HPDE6-E6E7 (cell line): Measurements from ENCODE around the gene TSG101.

ENCODE experiments used
- DNase-seq: peaks from one replicate; pipeline ENCODE4 v3.0.0; 2011; ENCODE audit warnings: missing footprints; ENCODE audit errors: extremely low spot score

Gene TSG101

DNA sequence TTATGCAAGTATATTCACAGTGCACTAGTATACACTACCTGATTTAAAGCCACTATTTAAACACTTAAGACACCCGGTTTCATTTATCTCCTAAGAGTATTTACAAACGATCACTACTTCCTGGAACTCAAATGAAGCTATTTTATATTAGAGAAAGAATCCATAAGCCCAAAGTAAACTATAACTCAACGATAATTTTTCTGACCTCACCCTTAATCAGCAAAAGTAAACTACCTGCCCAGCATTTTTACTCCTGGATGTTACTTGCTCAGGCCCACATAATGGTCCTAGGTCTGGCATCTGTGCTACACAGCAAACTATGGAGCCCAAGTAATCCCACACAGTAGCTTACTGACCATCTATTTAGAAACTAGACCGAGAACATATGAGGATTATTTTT lies 33.4 kb downstream of the TSG101 start:
- no peak for DNase-seq

DNA sequence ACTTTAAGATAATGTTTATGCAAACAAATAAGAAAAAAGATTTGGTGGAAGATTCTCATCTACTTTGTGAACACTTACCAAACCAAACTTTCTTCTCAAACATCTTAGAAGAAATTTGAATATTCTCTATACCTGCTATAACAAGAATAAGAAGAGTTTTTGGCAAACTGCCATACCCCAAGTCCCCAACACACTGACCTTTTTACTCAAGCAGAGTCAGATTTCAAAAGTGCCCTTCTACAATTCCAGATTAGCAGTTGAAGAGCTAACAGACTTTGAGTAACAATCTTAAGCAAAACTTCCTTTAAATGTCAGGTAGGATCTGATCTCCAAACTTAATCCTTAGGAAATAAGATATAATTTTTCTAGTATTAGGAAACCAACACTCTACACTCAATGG lies 33.9 kb downstream of the TSG101 start:
- DNase-seq = no peak

DNA sequence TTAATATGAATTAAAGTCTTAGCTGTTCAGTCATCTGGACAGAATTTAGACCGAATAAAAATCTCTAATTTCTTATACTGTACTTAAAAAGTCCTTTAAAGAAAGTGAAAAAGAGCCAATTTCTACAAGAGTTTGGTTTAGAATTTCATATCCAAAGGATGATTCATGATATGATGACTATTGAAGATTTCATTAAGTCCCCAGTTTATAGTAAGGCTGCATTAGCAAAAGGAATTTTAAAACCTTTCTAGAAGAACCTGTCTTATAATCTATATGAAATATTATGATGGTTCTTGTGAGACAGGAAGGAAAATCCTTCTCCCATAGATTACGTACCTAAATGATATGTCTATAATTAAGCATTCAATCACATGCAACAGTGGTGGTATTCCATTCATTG lies 34.8 kb downstream of the TSG101 start:
- no peak for DNase-seq

DNA sequence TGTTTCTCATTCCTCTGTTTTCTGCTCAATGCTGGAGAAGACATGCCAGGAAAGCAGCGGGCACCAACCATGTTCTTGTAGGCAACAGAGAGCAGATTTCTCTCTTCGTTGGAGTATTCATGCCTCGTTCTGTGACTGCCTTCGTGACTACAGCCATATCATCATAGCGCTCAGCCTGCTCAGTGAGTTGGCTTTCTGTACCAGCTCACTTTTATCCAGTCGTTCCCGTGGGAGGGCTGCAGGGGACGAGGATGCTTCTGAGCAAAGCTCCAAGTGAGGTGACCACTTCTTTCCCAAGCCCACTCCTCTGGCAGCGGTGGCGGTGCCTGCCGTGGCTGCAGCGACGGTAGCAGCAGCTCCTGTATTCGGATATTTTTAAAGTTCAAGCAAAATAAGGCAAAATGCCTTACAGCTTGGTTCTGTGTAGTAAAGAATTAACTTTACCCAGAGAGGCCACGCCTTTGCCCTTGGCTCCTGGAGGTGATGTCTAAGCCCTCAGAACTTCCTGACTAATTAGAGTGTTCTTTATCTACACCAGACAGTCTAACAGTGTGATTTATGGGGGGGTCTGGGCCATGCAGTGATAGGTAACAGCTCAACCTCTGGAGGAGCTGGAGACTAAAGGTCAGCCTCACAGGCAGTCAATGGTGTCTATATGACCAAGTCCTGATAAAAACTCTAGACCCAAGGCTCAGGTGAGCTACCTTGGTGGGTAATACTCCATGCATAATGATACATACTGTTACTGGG lies 35.8 kb downstream of the TSG101 start:
- DNase-seq = no peak

DNA sequence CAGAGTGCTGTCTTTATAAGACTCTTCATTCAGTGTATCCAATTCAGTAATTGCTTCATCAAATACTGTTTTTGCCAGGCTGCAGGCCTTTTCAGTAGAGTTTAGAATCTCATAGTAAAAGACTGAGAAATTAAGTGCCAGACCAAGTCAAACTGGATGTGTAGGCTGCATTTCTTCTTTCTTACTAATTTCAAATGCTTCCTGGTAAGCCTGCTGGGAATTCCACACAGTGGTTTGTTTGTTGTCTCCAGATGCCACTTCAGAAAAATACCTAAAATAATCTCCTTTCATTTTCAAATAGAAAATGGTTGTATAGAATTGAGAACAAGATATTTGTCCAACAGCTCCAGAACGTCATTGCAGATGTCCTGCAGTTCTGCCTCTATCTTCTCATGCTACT lies 36.4 kb downstream of the TSG101 start:
- no peak for DNase-seq

DNA sequence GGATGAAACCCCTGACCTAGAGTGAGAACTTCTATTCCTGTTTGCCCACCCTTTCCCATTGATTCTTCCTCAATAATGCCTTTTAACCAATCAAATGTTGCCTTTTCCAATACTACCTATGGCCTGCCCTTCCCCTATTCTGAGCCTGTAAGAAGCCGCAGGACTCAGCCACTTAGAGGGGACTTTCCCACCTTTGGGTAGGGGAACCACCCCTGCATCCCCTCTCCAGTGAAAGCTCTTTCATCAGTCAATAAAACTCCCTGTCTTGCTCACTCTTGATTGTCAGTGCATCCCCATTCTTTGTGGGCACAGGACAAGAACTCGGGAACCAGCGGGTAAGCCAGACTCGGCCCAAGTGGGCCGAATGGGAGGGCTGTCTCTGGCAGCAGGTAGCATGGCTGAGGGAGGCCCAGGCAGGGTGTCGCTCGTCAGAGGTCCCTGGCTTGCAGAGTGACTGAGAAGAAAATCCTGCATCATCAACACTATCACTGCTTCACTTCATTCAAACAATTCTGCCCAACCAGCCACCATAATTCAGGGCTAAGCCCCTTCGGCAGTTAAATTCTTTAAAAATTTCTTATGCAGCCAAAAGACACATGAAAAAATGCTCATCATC lies 40.7 kb downstream of the TSG101 start:
- DNase-seq = no peak

DNA sequence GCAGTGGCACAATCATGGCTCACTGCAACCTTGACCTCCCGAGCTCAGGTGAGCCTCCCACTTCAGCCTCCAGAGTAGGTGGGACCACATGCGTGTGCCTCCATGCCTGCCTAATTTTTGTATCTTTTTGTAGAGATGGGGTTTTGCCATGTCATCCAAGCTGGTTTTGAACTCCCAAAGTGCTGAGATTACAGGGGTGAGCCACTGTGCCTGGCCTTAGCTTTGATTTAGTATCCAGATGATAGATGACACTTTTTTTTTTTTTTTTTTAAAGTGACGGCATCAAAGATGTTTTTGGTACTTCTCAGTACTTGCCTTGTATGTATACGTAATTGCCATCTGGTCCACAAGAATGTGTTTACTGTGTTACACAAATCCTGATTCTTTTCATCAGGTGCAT lies 47.7 kb downstream of the TSG101 start:
- no peak for DNase-seq

DNA sequence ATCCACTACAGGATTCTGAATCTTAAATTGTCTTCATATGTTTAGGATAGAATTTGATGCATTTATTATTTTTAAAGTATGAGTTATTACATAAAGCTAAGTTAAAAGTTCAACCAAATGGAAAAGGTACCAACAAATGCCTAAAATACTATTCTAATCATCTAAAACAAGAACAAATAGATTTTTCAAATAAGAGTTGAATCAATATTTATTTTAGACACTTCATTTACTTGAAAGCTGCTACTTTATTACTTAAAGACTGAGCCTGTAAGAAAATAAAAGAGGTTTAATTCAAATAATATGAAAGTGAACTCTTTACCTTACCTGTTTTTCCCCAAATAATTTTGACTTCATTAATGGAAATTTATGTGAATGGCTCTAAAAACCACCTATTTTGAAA lies 54.2 kb downstream of the TSG101 start:
- DNase-seq = no peak

DNA sequence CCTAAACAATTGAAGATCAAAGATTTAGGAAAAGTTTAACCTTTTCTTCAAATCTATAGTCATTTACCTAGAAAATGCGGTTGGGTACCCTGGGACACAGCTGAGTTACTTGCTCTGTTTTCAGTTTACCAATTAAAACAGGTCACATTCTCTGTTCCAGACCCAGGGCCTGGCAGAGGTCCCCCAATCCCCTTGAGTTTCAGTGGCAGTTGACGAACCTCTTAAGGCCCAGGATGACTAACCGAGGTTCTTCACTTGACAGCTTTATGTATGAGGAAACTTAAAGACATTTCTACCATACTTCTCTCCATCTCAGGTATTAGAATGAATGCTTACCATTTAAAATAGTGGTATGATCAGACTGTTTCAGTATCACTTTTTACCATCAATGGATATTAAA lies 54.7 kb downstream of the TSG101 start:
- no peak for DNase-seq

DNA sequence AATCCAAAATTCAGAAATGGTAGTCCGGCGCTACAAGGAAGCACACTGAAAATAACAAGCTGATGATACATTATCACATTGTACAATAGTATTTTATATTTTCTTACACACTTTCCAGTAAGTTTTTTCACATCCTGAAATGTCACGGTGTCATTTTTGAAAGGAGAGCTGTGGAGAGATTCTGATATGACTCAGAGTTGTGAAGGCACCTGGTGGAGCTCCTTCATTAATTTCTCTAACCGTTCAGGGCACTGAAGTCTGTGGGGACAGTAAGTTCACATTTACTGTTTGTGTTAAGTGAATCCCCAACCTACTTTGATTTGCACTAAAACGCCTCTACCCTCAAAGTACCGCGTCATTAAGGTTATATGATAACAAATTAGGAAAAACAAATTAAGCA lies 57.8 kb downstream of the TSG101 start:
- DNase-seq = no peak

DNA sequence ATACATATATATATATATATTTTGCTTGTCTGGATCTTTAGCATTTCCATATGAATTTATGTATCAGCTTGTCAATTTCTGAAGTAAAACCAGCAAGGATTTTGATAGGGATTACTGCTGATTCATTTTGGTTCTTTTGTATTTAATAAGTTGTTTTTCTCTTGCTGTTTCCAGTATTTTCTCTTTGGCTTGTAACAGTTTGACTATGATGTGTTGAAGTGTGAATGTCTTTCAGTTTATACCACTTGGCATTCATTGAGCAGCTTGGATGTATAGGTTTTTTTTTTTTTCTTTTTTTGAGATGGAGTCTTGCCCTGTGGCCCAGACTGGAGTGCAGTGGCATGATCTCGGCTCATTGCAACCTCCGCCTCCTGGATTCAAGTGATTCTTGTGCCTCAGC lies 58.7 kb downstream of the TSG101 start:
- DNase-seq = no peak

DNA sequence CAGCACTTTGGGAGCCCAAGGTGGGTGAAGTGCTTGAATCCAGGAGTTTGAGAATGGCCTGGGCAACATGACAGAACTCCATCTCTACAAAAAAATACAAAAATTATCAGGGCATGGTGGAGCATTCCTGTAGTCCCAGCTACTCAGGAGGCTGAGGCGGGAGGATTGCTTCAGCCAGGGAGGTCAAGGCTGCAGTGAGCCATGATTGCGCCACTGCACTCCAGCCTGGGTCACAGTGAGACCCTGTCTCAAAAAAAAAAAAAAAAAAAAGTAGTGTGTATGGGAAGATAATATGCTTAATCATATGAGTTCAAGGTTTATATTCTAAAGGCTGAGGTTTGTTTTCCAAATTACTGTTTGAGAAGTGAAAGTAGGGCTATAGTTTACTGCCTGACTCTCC lies 60.3 kb downstream of the TSG101 start:
- no peak for DNase-seq

DNA sequence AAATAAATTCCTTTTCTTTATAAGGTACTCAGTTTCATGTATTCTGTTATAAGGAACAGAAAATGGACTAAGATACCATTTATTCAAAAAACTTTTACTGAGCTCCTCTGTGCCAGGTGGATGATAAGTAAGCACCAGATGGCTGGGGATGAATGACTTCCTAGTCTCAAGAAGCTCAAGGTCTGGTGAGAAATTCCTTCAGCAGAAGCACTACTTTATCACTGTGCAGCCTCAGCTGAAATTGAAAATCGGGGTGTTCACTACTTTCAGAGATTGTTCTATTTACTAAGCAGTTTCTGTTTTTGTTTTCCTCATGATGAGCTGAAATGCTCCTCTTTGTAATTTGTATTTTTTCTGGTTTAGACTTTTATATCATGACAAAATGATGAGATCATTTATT lies 63.3 kb downstream of the TSG101 start:
- DNase-seq = no peak

DNA sequence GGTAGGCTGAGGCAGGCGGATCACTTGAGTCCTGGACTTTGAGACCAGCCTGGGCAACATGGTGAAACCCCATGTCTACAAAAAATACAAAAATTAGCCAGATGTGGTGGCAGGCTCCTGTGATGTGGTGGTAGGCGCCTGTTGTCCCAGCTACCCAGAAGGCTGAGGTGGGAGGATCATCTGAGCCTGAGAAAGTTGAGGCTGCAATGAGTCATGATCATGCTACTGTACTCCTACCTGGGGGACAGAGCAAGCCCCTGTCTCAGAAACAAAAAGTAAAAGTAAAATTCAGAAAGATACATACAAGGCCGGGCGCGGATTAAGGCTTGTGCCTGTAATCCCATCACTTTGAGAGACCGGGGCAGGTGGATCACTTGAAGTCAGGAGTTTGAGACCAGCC lies 64.8 kb downstream of the TSG101 start:
- DNase-seq = no peak

DNA sequence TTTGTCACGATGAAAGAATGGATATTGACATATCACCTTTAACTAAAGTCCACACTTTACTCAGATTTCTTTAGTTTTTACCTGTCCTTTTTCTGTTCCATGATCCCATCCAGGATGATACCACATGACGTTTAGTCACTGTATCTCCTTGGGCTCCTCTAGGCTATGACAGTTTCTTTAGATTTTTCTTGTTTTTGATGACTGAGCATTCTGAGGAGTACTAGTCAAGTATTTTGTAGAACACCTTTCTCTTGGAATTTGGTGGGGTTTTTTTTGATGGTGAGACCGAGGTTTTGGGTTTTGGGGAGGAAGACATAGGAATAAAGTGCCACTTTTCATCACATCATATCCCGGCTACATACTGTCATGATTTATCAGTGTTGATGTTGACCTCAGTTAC lies 67.1 kb downstream of the TSG101 start:
- DNase-seq = no peak

DNA sequence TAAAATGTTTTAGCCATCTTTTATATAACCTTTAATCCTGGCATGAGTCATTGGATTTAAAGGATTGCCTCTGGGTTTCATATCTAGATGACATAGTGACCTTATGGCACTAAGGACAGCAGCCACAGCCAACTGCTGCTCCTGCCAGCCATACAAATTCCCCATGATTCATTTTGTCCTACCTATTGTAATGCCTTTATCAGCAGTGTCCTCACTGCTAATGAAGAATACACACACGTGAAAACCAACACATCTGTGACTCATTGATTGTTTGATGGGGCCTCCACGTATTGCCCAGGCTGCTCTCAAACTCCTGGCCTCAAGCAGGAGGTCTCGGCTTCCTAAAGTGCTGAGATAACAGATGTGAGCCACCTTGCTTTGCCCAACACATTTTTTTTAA lies 69.3 kb downstream of the TSG101 start:
- DNase-seq = peak; percentile 12

DNA sequence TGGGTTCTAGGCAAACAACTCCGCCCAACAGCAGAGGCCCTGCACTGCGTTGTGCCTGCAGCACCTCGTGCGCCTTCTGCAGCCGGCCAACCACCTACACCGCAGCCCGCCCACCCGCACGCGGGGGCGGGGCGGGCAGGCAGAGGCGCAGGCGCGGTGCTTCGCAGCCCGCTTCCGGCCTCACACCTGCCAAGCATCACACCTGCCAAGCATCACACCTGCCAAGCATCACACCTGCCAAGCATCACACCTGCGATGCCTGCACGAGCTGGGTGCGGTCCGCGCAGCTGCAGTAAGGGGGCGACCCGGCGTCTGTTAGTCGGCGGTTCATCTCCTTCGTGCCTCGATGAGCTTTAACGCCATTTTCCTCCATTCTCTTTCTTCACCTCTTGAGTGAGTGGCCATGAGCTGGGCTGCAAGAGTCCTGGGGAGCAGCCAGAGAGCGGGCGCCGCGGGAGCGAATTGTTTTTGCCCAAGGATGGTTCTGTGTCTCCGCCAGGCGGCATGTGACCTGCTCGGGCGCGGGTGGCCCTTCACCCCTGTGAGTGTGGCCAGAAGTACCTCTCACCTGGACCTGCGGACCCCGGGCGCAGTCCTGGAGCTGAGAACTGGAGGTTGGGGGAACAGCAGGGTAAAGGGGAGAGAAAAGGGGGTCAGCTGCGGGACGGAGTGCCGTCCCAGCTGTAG lies 70.9 kb downstream of the TSG101 start, which contains the start of gene LDHAL6A:
LDHAL6A (plus strand) TSS at position 171 of the 687 bp plus-strand sequence. CDS start 825 bp downstream, outside the sequence.
- no peak for DNase-seq

DNA sequence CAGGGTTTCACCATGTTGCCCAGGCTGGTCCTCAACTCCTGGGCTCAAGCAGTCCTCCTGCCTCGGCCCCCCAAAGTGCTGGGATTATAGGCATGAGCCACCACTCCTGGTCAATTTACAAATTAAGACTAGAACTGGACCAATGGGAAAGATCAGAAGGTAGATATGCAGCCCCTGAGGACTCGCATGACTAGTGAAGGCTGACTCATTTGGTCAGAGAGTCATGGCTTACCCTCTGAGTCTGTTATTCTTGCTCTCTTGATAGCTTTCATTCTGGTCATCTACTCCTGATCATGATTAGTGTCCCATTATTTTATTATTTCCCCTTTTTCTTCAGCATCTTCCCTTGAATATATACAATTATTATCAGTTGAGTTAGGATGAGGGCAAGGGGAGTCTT lies 73.8 kb downstream of the TSG101 start:
- DNase-seq = peak; percentile 7

DNA sequence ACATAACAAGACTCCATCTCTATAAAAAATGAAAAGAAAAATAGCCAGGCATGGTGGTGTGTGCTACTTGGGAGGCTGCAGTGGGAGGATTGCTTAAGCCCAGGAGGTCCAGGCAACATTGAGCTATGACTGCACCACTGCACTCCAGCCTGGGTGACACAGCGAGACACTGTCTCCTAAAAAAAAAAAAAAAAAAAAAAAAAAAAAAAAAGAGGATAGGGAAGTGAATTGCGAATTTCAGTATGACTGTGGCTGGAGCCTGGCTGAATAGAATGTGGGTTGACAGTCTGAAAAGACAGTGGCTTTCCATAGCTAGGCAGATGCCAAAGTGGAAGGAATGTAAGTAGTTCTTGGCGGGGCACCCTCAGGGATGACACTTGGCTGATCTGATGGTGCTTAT lies 77.5 kb downstream of the TSG101 start:
- DNase-seq = no peak

DNA sequence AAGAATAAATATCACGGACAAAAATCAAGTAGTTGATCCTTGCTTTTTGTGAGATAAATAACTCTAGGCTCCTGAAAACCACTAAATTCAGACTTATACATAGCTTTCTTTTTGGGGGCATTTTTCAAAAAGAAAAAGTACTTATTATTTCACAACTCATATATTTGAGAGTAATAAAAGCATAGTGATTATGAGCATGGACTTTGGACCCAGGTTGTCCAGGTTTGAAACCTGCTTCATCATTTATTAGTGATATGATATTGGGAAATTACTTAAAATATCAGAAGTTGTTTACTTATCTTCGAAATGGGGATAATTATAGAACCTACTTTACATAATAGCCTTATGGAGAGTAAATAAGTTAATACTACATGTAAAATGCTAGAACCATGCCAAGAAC lies 88.1 kb downstream of the TSG101 start:
- no peak for DNase-seq
